HTR-8/SVneo (cell line): ENCODE data around the gene TAOK1.
"Not testable (repeated sequence)": the region's sequence is repeated elsewhere in the genome, so short reads cannot be mapped to it uniquely, and the experiment has no call there.

Experiments
- DNase-seq: peaks from one replicate; pipeline ENCODE4 v3.0.0; 2011; ENCODE audit warnings: low spot score, mixed read lengths; ENCODE audit not compliant: insufficient read length
- FAIRE-seq: peaks from 2 replicates; lab custom pipeline; 2011; peaks lifted over from hg19 to GRCh38; lab: Jason Lieb, UNC

TAOK1 gene

GRCh38 chr17:29518359-29518758 lies 128.2 kb downstream of the TAOK1 start:
- no peak for FAIRE-seq

GRCh38 chr17:29524692-29525091 lies 134.5 kb downstream of the TAOK1 start:
- FAIRE-seq (no peak), DNase-seq (no peak)

More at GRCh38 chr17:29518359-29518758, 128.2 kb downstream of the TAOK1 start:
- DNase-seq: no peak

GRCh38 chr17:29526322-29526721 lies 136.2 kb downstream of the TAOK1 start:
- DNase-seq (no peak), FAIRE-seq (no peak)

- DNase-seq (no peak), FAIRE-seq (no peak)
Measured at GRCh38 chr17:29533976-29534375, 143.8 kb downstream of the TAOK1 start.

GRCh38 chr17:29544066-29544465 lies 153.9 kb downstream of the TAOK1 start:
- no peak for FAIRE-seq

GRCh38 chr17:29546085-29546484 lies 155.9 kb downstream of the TAOK1 start:
- no peak for FAIRE-seq
- DNase-seq: no peak

More at GRCh38 chr17:29544066-29544465, 153.9 kb downstream of the TAOK1 start:
- no peak for DNase-seq

- FAIRE-seq (no peak), DNase-seq (no peak)
Measured at GRCh38 chr17:29546830-29547229, 156.7 kb downstream of the TAOK1 start.

GRCh38 chr17:29549177-29549923 lies 159.2 kb downstream of the TAOK1 start:
- DNase-seq (no peak), FAIRE-seq (peak; percentile 78)

- no peak for FAIRE-seq
- DNase-seq: no peak
Measured at GRCh38 chr17:29555840-29556239, 165.7 kb downstream of the TAOK1 start.

- FAIRE-seq (no peak), DNase-seq (no peak)
Measured at GRCh38 chr17:29557085-29557738, 167.0 kb downstream of the TAOK1 start.

- FAIRE-seq (no peak), DNase-seq (no peak)
Measured at GRCh38 chr17:29557739-29558116, 167.6 kb downstream of the TAOK1 start.

- not testable (repeated sequence) for DNase-seq, FAIRE-seq
Measured at GRCh38 chr17:29558139-29558538, 168.0 kb downstream of the TAOK1 start.

- DNase-seq (no peak), FAIRE-seq (no peak)
Measured at GRCh38 chr17:29559640-29560039, 169.5 kb downstream of the TAOK1 start.

GRCh38 chr17:29560316-29560715 lies 170.2 kb downstream of the TAOK1 start:
- FAIRE-seq: no peak
- DNase-seq: no peak

- no peak for FAIRE-seq
- no peak for DNase-seq
Measured at GRCh38 chr17:29561554-29562517, 171.7 kb downstream of the TAOK1 start.

GRCh38 chr17:29562615-29563014 lies 172.5 kb downstream of the TAOK1 start:
- DNase-seq (no peak), FAIRE-seq (no peak)

- FAIRE-seq (no peak), DNase-seq (no peak)
Measured at GRCh38 chr17:29563816-29564215, 173.7 kb downstream of the TAOK1 start.

- DNase-seq (peak; percentile 31), FAIRE-seq (no peak)
Measured at GRCh38 chr17:29565643-29566472, 175.7 kb downstream of the TAOK1 start.

- peak; percentile 79 for DNase-seq
- FAIRE-seq: peak; percentile 68
Measured at GRCh38 chr17:29566473-29567303, 176.5 kb downstream of the TAOK1 start, which contains the start of gene ABHD15. ABHD15 (minus strand) TSS chr17:29567037; CDS start chr17:29566966, 71 bp downstream.
